K562 (cell line): ENCODE data around the gene FAM184B. TPM values are rescaled to one million over a fixed set of nuclear protein-coding genes. Genes with fewer than 3 reads are reported as not detected.

Source experiments
- ATAC-seq: fragments of 200-7000 bp; cut with Tn5 transposase; 3 replicates; pipeline ENCODE4 v1.9.1; 2020; ENCODE audit warnings: moderate library complexity
- BruUV-seq: library from RNA; stranded (reverse); fragments of 400-500 nt; replicated peaks from 2 replicates; lab custom pipeline; 2021; lab: Mats Ljungman, UMichigan
- CTCF ChIA-PET: fragments of 300-600 bp; formaldehyde crosslinking; extraction: SDS; loops from one replicate; lab custom pipeline; 2021; ENCODE audit warnings: low intra/inter-chr PET ratio; lab: Yijun Ruan, JAX
- POLR2A ChIA-PET: fragments of 300-600, 350-650 bp; sonication (Branson Sonifier 250); formaldehyde crosslinking; extraction: SDS; loops from one replicate; lab custom pipeline; 2021; ENCODE audit warnings: antibody characterized with exemption, inconsistent platforms; lab: Yijun Ruan, JAX
- DNase-seq, 4 experiments: peaks; one replicate each; pipeline versions ENCODE4 v3.0.0 to v3.0.0-alpha.2; 2011 to 2018; ENCODE audit warnings: low spot score in 3 of 4, mixed read lengths in 3 of 4; ENCODE audit errors: extremely low read depth in 1 of 4
- FAIRE-seq: peaks from 2 replicates; lab custom pipeline; 2011; peaks lifted over from hg19 to GRCh38; lab: Jason Lieb, UNC
- H2AFZ ChIP-seq: 2 replicates; pipeline ENCODE4 v1.6.0; 2011; ENCODE audit warnings: low read depth, low read length, control low read depth, inconsistent platforms
- H3K27ac ChIP-seq: fragments of 200-600 bp; 3 replicates; pipeline ENCODE4 v1.8.0; 2011; ENCODE audit warnings: low read depth, mild to moderate bottlenecking, control low read depth, inconsistent platforms, low read length, moderate library complexity, mixed read lengths; ENCODE audit errors: extremely low read depth
- H3K27me3 ChIP-seq, 2 experiments: fragments of 300-600 bp in 1 of 2; 2 replicates in 1 of 2; 3 replicates in 1 of 2; pipeline versions ENCODE4 v1.6.0 to v1.8.0; 2011; ENCODE audit warnings: inconsistent platforms in 2 of 2, low read length in 2 of 2, mild to moderate bottlenecking in 1 of 2, mixed read lengths in 1 of 2, moderate library complexity in 1 of 2; ENCODE audit not compliant: control insufficient read depth in 2 of 2, insufficient read depth in 2 of 2
- H3K36me3 ChIP-seq: fragments of 300-600 bp; 3 replicates; pipeline ENCODE4 v1.8.0; 2011; ENCODE audit warnings: mild to moderate bottlenecking, low read length, inconsistent platforms; ENCODE audit not compliant: control insufficient read depth, insufficient read depth
- H3K4me1 ChIP-seq, 2 experiments: fragments of 200-600 bp in 1 of 2; replicated peaks in 1 of 2; 2 replicates in 1 of 2; 3 replicates in 1 of 2; pipeline versions ENCODE4 v1.5.1 to v1.8.0; 2011; ENCODE audit warnings: inconsistent platforms in 2 of 2, low read length in 2 of 2, mild to moderate bottlenecking in 1 of 2, mixed read lengths in 1 of 2, moderate library complexity in 1 of 2; ENCODE audit not compliant: control insufficient read depth in 2 of 2, insufficient read depth in 2 of 2
- H3K4me2 ChIP-seq: 2 replicates; pipeline ENCODE4 v1.6.1; 2011; ENCODE audit warnings: low read length, control low read depth, inconsistent platforms, mixed read lengths; ENCODE audit not compliant: insufficient read depth
- H3K4me3 ChIP-seq: fragments of 200-600 bp; sonication (generic), shearing (Covaris generic); 2 replicates; pipeline ENCODE4 v1.5.1; 2016; ENCODE audit warnings: control low read depth, inconsistent platforms
- H3K79me2 ChIP-seq: fragments of 200-600 bp; 3 replicates; pipeline ENCODE4 v1.8.0; 2011; ENCODE audit warnings: low read length, inconsistent platforms; ENCODE audit not compliant: control insufficient read depth, insufficient read depth
- H3K9ac ChIP-seq, 2 experiments: 2 replicates each; pipeline versions ENCODE4 v1.6.0 to v1.6.1; 2011; ENCODE audit warnings: low read depth in 2 of 2, low read length in 2 of 2, control low read depth in 1 of 2, inconsistent platforms in 1 of 2, mild to moderate bottlenecking in 1 of 2, mixed read lengths in 1 of 2; ENCODE audit not compliant: insufficient read depth in 1 of 2
- H3K9me1 ChIP-seq: one replicate; pipeline ENCODE4 v1.6.0; 2011; ENCODE audit warnings: inconsistent platforms, mild to moderate bottlenecking, low read length, moderate library complexity; ENCODE audit not compliant: control insufficient read depth, insufficient read depth
- H3K9me3 ChIP-seq: replicated peaks from 2 replicates; pipeline ENCODE4 v1.5.1; 2011; ENCODE audit warnings: low read depth, low read length, inconsistent platforms; ENCODE audit not compliant: control insufficient read depth, insufficient read depth
- H4K20me1 ChIP-seq: replicated peaks from 2 replicates; pipeline ENCODE4 v1.6.1; 2011; ENCODE audit warnings: low read length, inconsistent platforms, mixed read lengths; ENCODE audit not compliant: control insufficient read depth, insufficient read depth
- ZMIZ1 ChIP-seq, 2 experiments: fragments of 150-350 bp in 1 of 2; IDR thresholded peaks; 2 replicates each; pipeline ENCODE4 v1.6.1; 2012 to 2016; ENCODE audit warnings: low read depth in 2 of 2, low read length in 2 of 2, mild to moderate bottlenecking in 1 of 2, moderate library complexity in 1 of 2
- WGBS: fragments of 100-300 bp; shearing (Covaris generic); methylation state at CpG from one replicate; pipeline ENCODE4 v1.1.6; 2016; ENCODE audit warnings: low coverage, mixed read lengths; ENCODE audit not compliant: insufficient coverage; ENCODE audit errors: missing lambda C conversion rate; 5-methylcytosine and 5-hydroxymethylcytosine counted together
- in situ Hi-C: fragments of 300-500 bp; cut with MboI; formaldehyde crosslinking; loops from 4 replicates; pipeline ENCODE4 v1.15.0; 2018; ENCODE audit warnings: inconsistent platforms, mixed read lengths
- intact Hi-C: fragments of 100-400 bp; cut with micrococcal nuclease; formaldehyde crosslinking; loops from 2 replicates; pipeline ENCODE4 v1.14.2; 2022
- polyA plus RNA-seq, 8 experiments: library from polyadenylated mRNA; depleted of rRNA in 4 of 8; stranded (reverse) in 5 of 8; unstranded in 3 of 8; fragments of >200 nt; fragmentation: Nextera tagmentation in 2 of 8; fragmentation: Illumina TruSeq in 1 of 8; extraction: Ambion mirVana in 2 of 8; extraction: Trizol in 1 of 8; gene quantifications; 2 replicates each; pipeline versions ENCODE4 v1.2.1 to v1.2.3, GENCODE V29; 2011 to 2014; ENCODE audit warnings: inconsistent platforms in 1 of 8, missing spikeins in 1 of 8
- total RNA-seq, 7 experiments: library from RNA; depleted of rRNA in 6 of 7; stranded (reverse); fragments of >200 nt in 6 of 7; fragmentation: Illumina TruSeq in 2 of 7; extraction: Trizol in 2 of 7; gene quantifications; 2 replicates each; pipeline versions ENCODE4 v1.2.1 to v1.2.3, GENCODE V29; 2011 to 2021; ENCODE audit warnings: low replicate concordance in 1 of 7
- TF ChIP-seq, protein P1 (sequence below): sonication (generic); formaldehyde crosslinking; IDR thresholded peaks from 2 replicates; pipeline ENCODE4 v1.9.0; 2022; ENCODE audit warnings: mild to moderate bottlenecking, missing genetic modification reagents

The FAM184B gene
- total and polyA plus RNA-seq, 9 of the 15 experiments (the other 6 are each of a cell fraction or from before 2014, with no cell fraction given): not detected

DNA sequence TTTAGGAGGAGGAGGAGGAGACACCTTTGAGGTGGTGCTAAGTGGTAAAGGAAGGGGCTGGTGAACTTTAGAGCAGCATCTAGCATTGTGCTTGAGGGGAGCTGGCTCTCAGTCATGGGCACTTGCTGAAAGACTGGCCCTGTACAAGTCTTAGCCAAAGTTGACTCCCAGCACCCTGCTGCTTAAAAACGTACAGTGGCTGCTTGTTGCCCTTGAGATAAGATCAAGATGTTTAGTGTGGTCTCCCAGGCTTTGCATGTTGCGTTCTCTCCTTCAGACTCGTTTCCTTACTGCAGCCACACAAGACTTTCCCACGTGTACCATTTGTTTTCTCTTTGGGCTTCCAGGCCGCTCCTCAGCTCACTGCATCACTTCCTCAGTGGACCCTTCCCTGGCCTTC lies 165.1 kb downstream of the FAM184B start:
- intact Hi-C loops (no loop called here), in situ Hi-C loops (no loop called here)
- Histone ChIP-seq H3K9ac (peak overlapping the region; percentile 36 to 86; a peak in 1 of 4 replicates), H3K4me1 (peaks cover 15 to 16% of the 10 kb centered on the region in 2 experiments), H3K27me3 (no peaks in the 10 kb centered on the region), H2AFZ (no peak overlapping the region), H3K4me2 (peak overlapping the region; percentile 60), H3K27ac (no peak overlapping the region; the same call in 2 of the 3 replicates), H3K4me3 (peak overlapping the region; percentile 6; the same call in 1 of the 2 replicates), H3K79me2 (peaks cover 56% of the 10 kb centered on the region), H4K20me1 (peaks cover 15% of the 10 kb centered on the region), H3K9me3 (no peaks in the 10 kb centered on the region), H3K9me1 (peaks cover 3% of the 10 kb centered on the region), H3K36me3 (peaks cover 52% of the 10 kb centered on the region)
- no peak for ATAC-seq
- 36% methylated on average over 5 of the region's 5 CpGs for WGBS
- BruUV-seq: TSS peak; percentile 33
- CTCF ChIA-PET: no interaction called here
- FAIRE-seq: no peak
- TF ChIP-seq, protein P1, sequence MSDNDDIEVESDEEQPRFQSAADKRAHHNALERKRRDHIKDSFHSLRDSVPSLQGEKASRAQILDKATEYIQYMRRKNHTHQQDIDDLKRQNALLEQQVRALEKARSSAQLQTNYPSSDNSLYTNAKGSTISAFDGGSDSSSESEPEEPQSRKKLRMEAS (CRISPR knock-in tag): 0 out of 2 replicates have a peak, but pooled peaks have one; percentile 18
- no peak for TF ChIP-seq ZMIZ1 (IDR thresholded peaks at IDR 0.05; ENCODE audit: low read depth in 2 of 2, low read length in 2 of 2)
- DNase-seq: peak in 1 of 4 experiments; percentile 17
- POLR2A ChIA-PET: interaction anchor here (1.0 kb wide), 1 partner anchor 40 kb away, joined by 3 read pairs; the partner anchor contains the start of gene LAP3
